NCI-H526 treated with DMSO at 0.1 percent for 48 hours (cell line): ENCODE measurements around the gene SIX3.

Experiments used
- DNase-seq: peaks from one replicate; lab custom pipeline; 2025; lab: John Stamatoyannopoulos, UW

The SIX3 gene

DNA sequence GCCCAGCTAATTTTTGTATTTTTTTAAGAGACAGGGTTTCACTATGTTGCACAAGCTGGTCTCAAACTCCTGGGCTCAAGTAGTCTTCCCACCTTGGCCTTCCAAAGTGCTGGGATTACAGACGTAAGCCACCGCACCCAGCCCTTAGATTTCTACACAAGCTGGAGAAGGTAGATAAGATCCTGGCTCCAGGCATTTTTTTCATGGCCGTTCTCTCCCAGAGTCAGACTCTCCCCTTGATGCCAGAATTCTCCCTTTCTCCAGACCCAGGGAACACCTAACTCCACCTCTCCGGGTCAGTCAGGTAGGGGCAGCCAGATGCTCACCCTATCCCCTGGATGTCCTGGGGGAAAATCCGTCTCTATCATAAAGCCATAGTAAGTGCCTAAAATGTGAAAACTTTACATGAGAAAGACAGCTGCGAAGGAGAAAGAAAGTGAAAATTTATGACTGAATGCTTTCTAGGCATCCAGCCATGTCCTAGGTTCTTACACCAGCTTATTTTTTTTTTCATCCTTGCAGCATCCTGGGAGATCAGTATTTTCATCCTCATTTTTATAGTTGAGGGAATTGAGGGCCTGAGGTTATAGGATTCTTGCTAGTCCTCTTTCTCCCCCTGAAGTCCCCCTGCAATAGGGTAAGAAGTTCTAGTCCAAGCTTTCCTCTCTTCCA is 16.3 kb downstream of the SIX3 start:
- no peak for DNase-seq

DNA sequence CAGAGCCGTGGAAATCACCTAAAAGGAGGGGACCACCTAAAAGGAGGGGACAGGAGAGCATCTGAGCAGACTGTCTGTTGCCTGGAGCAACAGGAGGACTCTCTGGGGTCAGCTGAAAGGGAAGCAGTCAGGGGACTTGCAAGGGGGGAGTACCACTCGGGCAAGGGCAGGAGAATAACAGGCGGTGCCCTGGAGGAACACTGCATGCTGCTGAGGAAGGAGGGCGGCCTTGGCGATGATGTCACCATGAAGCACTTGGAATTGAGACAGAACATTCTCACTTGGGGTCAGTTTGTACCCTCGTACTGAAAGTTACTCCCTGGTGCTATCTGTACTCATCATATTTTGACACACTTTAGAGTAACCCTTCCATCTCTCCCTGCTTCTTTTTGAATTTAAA is 18.4 kb downstream of the SIX3 start:
- DNase-seq, result no peak

DNA sequence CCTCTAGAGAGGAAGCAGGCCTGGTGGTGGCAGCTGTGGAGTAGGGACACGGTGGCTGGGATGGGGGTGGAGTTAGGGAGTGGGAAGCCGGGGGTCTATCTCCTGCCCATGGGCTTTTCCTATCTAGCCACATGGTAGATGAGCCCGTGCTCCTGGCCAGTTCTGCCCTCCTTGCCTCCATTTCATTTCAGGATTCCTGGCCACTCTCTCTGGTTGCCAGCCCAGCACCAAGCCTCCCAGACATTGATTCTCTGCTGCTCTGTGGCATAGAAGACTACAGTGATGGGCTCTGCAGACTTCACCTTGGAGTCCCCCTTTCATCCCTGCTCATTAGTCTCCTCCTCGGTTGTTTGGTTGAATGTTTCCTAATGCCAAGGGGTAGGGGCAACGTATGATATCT is 19.4 kb downstream of the SIX3 start:
- DNase-seq, result no peak

DNA sequence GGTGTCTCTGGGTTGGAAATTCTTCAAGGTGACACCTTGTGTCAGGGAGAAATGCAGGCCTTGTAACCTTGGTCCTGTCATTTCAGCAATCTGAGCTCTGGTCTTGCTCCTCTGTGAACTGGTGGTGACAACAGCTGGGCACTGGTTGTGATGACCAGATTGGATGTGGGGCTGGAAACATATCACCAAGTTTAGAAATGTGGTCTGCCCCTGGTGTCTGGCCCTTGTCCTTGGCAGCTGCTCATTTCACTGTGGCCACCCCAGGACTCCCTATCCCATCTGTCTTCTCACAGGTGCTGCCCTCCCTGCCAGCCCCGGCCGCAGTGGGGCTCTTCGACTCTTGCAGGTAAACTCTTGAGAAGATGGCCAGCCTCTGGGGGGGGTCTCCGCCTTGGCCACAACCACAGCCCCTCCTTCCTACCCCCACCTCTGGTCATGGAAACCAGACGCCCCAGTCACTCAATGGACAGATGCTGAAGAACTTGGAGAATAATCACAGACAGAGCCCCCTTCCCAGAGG is 20.7 kb downstream of the SIX3 start:
- no peak for DNase-seq

DNA sequence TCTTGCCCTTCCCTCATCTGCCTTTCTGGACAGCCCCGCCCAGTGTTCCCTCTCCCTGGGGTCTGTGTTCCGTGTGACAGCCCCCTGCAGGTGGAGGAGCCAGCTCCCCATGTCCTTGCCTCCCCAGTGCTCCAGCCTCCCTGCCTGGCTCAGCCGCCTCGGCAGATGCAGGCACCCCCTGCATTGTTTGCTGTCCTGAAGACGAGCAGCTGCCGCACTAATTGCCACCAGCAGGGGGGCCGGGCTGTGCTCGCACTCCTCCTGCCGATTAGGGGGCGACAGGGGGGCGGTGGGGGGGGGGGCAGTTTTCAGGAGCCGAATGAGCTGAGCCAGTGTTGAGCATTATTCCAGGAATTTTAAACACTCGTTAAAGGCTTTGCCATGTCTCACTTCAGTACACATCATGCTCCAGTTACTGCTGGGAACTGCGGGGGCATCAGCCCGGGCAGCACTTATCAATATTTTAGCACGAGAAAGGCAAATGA is 23.3 kb downstream of the SIX3 start:
- no peak for DNase-seq

DNA sequence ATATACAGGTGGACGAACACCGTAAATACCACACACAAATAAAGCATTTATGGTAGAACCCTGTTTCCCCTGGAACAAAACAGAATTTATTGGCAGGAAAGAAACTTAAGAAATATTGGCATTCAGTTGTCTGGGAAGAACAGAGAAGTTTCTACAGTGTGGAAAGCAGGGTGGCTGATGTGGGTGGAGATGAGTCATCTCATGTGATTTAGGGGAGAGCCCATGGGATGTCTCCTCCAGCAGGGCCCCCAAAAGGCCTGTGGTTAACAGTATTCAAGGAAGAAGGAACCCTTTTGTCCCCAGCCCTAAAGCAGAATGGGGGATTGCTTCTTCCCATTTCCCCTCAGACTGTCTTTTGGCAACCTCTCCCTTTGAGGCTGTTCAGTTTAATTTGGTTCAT is 24.2 kb downstream of the SIX3 start:
- no peak for DNase-seq

DNA sequence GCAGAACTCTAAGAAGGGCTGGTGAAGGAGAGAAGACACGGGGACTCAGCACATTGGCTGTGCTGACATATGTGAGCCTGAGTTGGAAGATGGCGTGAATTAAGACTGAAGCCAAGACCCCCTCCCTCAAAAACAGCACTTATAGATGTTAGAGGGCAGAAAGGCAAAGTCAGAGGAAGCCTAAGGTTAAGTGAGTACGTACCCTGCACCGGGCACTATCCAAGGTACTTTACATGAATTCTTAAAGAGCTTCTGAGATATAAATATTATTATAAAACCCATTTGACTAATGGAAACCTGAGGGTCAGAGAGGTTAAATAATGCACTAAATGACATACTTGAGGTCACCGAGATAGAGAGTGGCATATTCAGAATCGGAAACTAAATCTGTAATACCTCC is 25.6 kb downstream of the SIX3 start:
- DNase-seq, result no peak

DNA sequence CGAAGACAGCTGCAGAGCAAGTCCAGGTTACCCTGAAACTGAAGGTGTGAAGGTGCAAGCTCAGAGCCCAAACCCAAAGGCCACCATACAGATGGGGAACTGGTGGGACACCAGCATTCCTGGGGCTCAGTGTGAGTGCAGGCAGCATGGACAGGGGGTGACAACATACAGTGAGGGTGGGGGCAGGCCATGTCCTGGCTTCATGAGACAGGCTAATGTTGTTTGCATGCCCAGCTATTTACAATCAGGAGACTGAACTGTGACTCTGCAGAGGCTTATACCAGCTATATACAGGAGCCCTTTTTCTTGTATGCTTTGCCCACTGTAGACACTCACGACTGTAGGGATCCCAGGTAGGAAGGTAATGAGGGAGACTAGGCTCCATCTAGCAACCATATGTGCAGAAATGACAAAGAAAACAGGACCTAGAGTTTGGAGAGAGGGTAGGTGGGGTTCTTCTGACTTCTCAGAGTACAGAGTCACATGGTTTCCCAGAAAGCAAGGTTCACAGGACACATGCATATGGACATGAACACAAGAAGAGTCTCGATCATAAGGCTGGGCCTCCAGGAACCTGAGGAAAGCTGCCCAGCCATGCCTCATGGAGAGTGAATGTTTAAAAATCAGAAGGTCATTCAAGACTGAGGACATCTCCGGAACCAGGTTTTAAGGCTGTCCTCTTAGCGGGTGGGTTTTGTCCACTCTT is 26.4 kb downstream of the SIX3 start:
- DNase-seq, result no peak

DNA sequence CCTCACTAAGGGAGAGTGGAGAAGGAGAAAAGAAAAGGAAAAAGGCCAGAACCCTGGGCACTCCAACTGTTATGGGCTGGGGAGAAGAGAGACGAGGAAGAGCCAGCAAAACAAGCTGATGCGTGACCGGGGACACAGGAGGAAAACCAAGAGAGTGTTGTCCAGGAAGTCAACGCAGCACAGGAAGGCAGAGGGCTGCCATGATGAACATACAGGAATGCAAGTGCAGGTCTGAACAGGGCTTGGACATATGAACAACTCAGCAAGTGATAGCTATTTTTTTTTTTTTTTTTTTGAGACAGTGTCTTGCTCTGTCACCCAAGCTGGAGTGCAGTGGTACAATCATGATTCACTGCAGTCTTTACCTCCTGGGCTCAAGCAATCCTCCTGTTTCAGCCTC is 28.4 kb downstream of the SIX3 start:
- DNase-seq, result no peak

DNA sequence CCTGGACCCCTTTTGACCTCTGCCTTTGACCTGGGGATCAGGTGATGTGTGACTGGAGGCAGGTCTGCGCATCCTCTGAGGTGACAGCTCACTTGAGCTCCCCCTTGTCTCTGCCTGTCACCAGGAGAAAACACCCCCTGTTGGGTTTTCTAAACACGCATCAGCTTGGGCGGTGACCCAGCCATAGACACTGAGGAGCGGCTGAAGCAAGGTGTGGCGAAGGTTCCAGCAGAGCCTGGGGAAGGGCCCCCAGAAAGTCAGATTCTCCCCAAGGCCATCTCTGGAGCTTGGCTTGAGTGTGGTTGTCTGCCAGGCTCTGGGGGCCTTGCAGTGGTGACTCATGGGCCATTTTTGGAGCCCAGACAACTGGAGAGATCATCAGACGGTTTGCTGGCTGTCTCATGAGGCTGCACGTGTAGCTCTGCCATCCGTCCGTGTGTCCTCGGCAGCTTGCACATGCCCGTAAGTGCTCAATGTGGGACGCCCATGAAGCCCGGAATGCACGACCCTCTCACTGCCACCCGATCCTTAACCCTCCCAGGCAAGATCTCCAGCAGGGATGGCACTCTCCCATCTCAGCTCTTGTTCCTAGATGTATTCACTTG is 29.4 kb downstream of the SIX3 start:
- no peak for DNase-seq

DNA sequence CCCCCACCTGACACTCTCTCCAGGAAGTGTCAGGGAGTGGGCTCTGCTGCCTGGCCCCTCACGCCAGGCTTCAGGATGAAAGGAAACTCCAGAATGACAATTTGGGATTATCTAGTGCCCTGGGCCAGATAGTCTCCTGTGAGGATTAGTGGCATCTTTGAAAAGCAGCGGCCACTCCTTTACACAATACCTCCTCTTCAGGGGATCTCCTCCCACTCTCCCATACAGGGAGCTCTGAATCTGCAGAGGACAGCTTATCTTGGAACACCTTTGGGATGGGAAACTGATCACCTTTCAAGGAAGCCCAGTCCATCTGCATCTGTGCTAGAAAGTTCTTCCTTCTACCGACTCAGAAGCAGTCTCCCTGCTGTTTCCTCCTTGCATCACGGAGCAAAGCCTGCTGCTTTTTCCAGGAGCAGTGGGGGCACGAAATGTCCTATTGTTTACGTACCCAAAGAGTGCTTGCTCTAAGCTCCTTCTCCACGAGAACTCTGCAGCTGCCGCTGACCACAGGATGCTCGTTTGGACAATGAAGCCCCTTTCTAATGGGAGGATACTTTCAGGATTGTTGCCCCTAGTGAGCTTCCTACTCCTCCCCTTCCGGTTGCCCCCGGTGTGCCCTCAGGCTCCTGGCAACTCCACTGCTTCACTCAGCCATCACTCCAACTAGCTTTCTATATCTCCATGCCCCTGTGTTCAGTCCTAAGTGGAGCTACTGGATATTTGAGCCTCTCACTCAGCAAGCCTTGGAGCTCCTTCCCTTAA is 31.5 kb downstream of the SIX3 start:
- no peak for DNase-seq

DNA sequence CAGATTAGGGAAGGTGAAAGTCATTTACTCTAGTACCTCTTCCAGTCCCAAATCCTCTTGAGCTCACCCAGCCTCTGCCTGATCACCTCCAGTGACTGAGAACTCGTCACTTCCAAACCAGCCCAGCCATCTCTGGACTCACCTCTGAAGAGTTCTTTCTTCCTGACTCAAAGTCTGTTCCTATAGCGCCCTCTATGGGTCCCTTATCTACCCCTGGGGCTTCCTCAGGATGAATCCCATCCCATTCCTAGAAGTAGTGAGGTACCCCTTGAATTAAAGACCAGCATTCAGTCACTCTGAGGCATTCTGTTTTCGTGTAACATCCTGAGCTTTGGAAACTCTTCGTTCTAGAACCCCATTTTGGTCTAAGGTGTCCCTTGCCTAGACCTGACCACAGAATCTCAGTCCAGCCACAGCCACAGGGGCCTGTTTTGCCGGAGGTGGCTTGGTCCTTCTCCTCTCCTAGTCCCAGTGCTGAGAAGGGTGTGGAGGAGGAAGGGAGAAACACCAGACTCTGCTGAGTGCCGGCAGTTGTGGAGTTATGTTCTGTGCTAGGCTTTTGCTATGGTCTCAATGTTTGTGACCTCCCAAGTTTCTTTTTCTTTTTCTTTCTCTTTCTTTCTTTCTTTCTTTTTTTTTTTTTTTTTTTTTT is 32.7 kb downstream of the SIX3 start:
- DNase-seq, result peak; percentile 21

DNA sequence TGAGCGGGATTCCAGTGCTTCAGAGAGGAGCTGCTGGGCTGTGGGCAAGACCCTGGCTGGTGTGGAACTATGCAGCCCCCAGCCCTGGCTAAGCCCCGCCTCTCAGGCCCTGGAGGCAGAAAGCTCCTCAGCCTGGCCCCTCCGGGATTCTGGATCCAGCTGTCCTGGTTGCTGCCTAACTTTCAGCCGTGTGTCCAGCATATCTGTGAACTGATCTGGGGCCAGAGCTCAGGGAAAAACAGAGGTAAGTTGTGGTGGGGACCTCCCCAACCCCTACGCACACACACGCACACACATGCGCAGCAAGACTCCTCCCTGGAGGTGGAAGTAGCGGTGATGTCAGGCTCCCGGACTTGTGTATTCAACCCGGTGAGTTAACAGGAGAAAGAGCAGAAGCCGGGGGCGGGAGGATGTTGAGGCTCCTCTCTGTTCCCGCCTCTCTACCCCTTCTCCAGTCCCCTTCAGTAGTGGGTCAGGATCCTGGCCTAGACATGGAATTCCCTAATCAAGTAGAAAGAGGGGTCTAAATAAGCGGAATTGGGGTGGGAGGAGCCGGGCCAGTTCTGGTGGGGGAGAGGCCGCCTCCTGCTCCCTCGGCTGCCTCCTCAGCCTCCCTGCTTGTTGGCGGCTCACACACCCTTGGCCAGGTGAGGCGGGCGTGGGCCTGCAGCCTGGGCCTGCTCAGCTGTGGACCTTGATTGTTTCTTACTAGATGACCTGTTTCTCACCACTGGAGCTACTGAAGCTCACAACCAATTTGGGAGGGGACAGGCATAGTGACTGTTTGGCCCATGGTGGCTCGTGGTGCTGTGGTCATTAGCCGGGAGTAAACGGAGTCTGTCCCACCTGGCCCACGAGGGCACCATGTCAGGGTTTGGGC is 34.3 kb downstream of the SIX3 start:
- no peak for DNase-seq

DNA sequence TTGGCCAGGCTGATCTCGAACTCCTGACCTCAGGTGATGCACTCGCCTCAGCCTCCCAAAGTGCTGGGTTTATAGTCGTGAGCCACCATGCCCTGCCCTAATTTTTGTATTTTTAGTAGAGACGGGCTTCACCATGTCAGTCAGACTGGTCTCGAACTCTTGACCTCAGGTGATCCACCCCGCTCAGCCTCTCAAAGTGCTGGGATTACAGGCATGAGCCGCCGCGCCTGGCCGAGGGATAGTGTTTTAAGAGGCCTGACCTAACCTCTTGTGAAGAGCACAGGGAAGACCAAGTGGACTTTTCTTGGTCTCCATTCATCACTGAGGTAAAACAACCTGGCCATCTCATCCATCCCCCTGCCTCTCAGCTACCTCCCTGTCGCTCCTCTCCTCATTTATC is 38.1 kb downstream of the SIX3 start:
- DNase-seq, result no peak

DNA sequence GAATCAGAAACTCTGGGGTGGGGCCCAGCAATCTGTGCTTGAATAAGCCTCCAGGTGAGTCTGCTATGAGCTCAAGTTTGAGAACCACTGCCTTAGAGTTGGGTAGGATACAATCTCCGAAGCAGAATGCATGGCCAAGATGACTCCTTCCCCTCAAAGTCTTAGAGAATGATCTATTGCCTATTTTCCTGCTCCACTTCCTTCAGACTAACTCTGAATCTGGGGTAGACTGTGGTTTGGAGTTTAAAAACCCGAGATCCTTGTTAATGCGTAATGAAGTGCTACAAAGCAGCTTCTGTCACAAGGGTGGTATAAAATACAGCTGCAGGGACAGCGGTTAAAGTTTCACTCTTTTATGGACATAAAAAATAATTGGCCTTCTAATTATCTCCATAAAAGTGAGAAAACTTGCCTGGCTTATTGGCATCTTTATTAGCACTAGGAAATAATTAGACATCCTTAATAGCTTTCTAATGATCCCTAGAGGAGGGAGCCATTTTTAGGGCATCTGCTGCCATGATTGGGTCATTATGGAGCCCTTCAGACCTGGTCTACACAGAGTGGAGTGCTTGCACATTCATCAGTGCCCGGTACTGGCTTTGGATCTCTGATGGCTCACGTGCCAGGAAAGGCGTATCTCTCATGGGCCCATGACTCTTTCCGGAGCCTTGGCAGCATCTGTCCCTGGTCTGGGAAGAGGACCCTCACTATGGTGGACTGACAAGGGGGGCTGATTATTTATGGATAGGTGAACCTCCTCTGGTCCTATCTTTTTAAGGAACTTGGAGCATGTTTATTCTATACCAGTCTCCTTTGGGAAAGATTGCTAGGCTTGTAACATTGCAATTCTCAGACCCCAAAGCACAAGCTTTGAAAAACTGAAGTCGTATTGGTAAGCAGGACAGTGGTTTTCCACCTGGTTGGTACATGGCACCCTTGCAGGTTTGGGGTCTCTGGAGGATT is 39.5 kb downstream of the SIX3 start:
- no peak for DNase-seq

DNA sequence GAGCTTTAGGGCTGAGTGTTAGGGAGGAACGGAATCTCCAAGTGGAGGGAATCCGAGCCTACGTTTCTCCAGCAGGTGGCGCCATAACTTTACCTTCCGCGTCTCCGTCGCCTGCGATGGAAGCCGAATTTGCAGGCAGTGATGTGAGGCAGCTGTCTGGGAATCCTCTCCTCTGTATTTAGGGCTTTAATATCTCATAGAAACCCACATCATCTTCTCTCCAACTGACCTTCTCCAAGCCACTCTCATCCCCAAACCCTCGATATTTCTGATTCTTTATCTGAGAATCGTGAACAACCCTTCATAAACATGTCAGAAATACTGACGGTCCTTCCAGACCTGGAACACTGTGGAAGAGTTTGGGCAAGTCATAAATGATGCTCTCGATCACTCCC is 40.2 kb downstream of the SIX3 start:
- DNase-seq, result peak; percentile 31

DNA sequence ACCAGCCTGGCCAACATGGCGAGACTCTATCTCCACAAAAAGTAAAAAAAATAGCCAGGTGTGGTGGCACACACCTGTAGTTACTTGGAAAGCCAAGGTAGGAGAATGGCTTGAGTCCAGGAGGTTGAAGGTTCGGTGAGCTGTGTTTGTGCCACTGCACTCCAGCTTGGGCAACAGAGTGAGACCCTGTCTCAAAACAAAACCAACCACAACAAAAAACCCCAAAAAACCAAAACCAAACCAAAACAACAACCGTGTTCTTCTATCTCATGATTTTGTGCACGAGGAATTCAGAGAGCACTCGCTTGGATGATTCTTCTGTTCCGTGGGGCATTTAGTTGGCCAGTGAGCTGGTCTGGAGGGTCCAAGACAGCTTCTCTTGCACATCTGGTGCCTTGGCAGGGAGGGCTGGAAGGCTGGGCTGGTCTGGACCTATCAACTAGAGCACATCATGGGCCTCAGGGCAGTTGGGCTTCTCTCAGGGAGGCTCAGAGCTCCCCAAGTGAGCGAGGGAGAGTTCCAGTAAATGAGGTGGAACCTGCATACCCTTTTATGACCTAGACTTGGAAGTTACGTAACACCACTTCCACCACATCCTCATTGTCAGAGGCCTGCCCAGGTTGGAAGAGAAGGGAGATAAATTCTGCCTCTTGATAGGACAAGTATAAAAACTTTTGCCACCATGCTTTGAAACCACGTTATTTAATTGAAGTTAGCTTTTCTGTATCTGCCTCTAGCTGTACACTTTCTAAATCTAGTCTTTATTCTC is 42.5 kb downstream of the SIX3 start:
- DNase-seq, result no peak

DNA sequence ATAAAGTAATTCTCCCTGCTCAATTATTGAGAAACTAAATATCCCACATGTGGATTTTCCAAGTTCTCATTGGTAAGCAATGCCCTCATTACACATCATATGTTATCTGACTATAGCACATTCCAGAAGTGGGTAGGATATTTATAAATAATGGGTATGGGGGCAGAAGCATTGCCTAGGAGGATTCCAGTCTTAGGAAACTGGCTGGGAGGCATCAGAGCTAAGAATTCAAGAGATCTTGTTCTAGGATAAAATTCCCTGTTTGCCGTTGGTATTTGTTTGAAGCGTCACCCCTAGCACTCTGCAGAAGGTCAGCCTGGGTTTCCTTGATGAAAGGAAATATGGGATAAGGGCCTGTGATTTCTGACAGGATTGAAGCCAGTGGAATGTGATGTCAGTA is 47.7 kb downstream of the SIX3 start:
- no peak for DNase-seq

DNA sequence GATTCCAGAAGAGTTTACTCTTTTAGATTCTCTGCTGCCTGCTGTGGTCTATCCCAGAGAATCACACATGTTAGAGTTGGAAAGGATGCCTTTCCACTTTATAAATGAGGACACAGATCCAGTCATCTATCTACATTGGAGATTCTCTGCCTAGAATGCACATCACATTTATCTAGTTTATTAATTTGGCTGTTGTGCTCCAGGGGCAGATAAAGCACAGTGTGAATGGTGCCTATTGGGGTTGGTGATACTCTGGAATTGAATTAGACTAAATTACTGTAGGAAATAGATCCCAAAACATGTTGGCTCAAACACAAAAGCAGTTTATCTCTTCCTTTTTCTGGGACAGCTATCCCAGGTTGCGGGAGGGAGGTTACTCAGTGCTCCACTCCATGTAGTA is 52.9 kb downstream of the SIX3 start:
- no peak for DNase-seq
